GM12878 (cell line): ENCODE data around the gene SEZ6L2. TPM values are rescaled to one million over a fixed set of nuclear protein-coding genes. Genes with fewer than 3 reads are reported as not detected.

Experiments
- ATAC-seq: fragments of 200-7000 bp; cut with Tn5 transposase; 3 replicates; pipeline ENCODE4 v1.9.1; 2020; ENCODE audit warnings: mild to moderate bottlenecking, moderate library complexity
- BruUV-seq: library from RNA; stranded (reverse); fragments of 400-500 nt; replicated peaks from 2 replicates; lab custom pipeline; 2021; lab: Mats Ljungman, UMichigan
- CTCF ChIA-PET: fragments of 300-600 bp; sonication (Branson Sonifier 250); formaldehyde crosslinking; extraction: SDS; loops from one replicate; lab custom pipeline; 2021; ENCODE audit warnings: inconsistent platforms; lab: Yijun Ruan, JAX
- POLR2A ChIA-PET: fragments of 350-600 bp; formaldehyde crosslinking; extraction: SDS; loops from one replicate; lab custom pipeline; 2021; ENCODE audit warnings: inconsistent platforms; lab: Charles Lee
- RAD21 ChIA-PET: fragments of 300-600 bp; sonication (Branson Sonifier 250); formaldehyde crosslinking; loops from one replicate; lab custom pipeline; 2023; ENCODE audit warnings: antibody characterized with exemption; ENCODE audit not compliant: unreplicated experiment; lab: Charles Lee
- SMC1A ChIA-PET: fragments of 300-600 bp; sonication (Branson Sonifier 250); formaldehyde crosslinking; loops from one replicate; lab custom pipeline; 2023; ENCODE audit not compliant: unreplicated experiment, uncharacterized antibody; lab: Charles Lee
- DNase-seq: peaks from one replicate; pipeline ENCODE4 v3.0.0-alpha.2; 2011; ENCODE audit warnings: low read depth, low spot score
- FAIRE-seq: peaks from 3 replicates; lab custom pipeline; 2011; peaks lifted over from hg19 to GRCh38; lab: Jason Lieb, UNC
- H2AFZ ChIP-seq: 2 replicates; pipeline ENCODE4 v1.6.0; 2011; ENCODE audit warnings: low read depth, low read length, control low read depth; ENCODE audit not compliant: control insufficient read depth
- H3K27ac ChIP-seq: 2 replicates; pipeline ENCODE4 v1.5.1; 2011; ENCODE audit warnings: control low read depth; ENCODE audit not compliant: control insufficient read depth, insufficient read depth
- H3K27me3 ChIP-seq, 2 experiments: replicated peaks in 1 of 2; 2 replicates each; pipeline versions ENCODE4 v1.6.0 to v1.6.1; 2011; ENCODE audit warnings: low read length in 1 of 2; ENCODE audit not compliant: control insufficient read depth in 2 of 2, insufficient read depth in 2 of 2
- H3K36me3 ChIP-seq, 2 experiments: 2 replicates each; pipeline ENCODE4 v1.5.1; 2011; ENCODE audit warnings: low read length in 1 of 2; ENCODE audit not compliant: control insufficient read depth in 2 of 2, insufficient read depth in 2 of 2
- H3K4me1 ChIP-seq: 2 replicates; pipeline ENCODE4 v1.6.1; 2011; ENCODE audit warnings: mild to moderate bottlenecking, low read length, moderate library complexity, mixed read lengths; ENCODE audit not compliant: control insufficient read depth, insufficient read depth
- H3K4me2 ChIP-seq: 2 replicates; pipeline ENCODE4 v1.6.0; 2011; ENCODE audit warnings: control low read depth; ENCODE audit not compliant: control insufficient read depth, insufficient read depth
- H3K4me3 ChIP-seq: fragments of 200-600 bp; sonication (generic); 2 replicates; pipeline ENCODE4 v1.5.1; 2016
- H3K79me2 ChIP-seq: 2 replicates; pipeline ENCODE4 v1.6.0; 2011; ENCODE audit warnings: low read length; ENCODE audit not compliant: control insufficient read depth, insufficient read depth
- H3K9ac ChIP-seq: 2 replicates; pipeline ENCODE4 v1.8.0; 2011; ENCODE audit warnings: low read length, control low read depth, mixed read lengths; ENCODE audit not compliant: control insufficient read depth, insufficient read depth
- H3K9me3 ChIP-seq: replicated peaks from 3 replicates; pipeline ENCODE4 v1.5.1; 2011; ENCODE audit warnings: mild to moderate bottlenecking, low read length; ENCODE audit not compliant: control insufficient read depth, insufficient read depth
- H4K20me1 ChIP-seq: 2 replicates; pipeline ENCODE4 v1.6.0; 2011; ENCODE audit not compliant: control insufficient read depth, insufficient read depth
- ATF7 ChIP-seq: fragments of 450-650 bp; IDR thresholded peaks from 2 replicates; pipeline ENCODE4 v1.6.1; 2016; ENCODE audit warnings: low read depth, mild to moderate bottlenecking
- BCL11A ChIP-seq: IDR thresholded peaks from 2 replicates; pipeline ENCODE4 v1.6.1; 2011; ENCODE audit warnings: low read depth, low read length
- CBFB ChIP-seq: IDR thresholded peaks from 2 replicates; pipeline ENCODE4 v1.6.1; 2016; ENCODE audit warnings: antibody characterized with exemption, low read depth
- CBX5 ChIP-seq: sonication (generic); IDR thresholded peaks from 2 replicates; pipeline ENCODE4 v1.6.1; 2016; ENCODE audit warnings: low read depth, moderate library complexity, mild to moderate bottlenecking, inconsistent platforms
- CHD1 ChIP-seq: IDR thresholded peaks from 2 replicates; pipeline ENCODE4 v1.6.1; 2012; ENCODE audit warnings: low read depth, low read length, improper control_type of control experiment
- HCFC1 ChIP-seq: fragments of 150-350 bp; IDR thresholded peaks from 2 replicates; pipeline ENCODE4 v1.6.1; 2014; ENCODE audit warnings: low read length
- MYB ChIP-seq: fragments of 150-350 bp; IDR thresholded peaks from 2 replicates; pipeline ENCODE4 v1.6.1; 2014; ENCODE audit warnings: mild to moderate bottlenecking, low read depth, low read length, borderline replicate concordance
- NFXL1 ChIP-seq: fragments of 450-650 bp; IDR thresholded peaks from 2 replicates; pipeline ENCODE4 v1.6.1; 2017; ENCODE audit warnings: antibody characterized with exemption, mild to moderate bottlenecking, borderline replicate concordance
- PML ChIP-seq: IDR thresholded peaks from 2 replicates; pipeline ENCODE4 v1.6.1; 2012; ENCODE audit warnings: low read length, inconsistent platforms
- POLR2AphosphoS5 ChIP-seq: IDR thresholded peaks from 2 replicates; pipeline ENCODE4 v1.6.1; 2011; ENCODE audit warnings: mild to moderate bottlenecking, low read length, inconsistent platforms
- SMAD1 ChIP-seq: fragments of 450-650 bp; IDR thresholded peaks from 2 replicates; pipeline ENCODE4 v1.6.1; 2018; ENCODE audit warnings: mild to moderate bottlenecking, low read depth; ENCODE audit not compliant: partially characterized antibody
- TARDBP ChIP-seq: IDR thresholded peaks from 2 replicates; pipeline ENCODE4 v1.6.1; 2016; ENCODE audit warnings: borderline replicate concordance
- WGBS: methylation state at CpG from one replicate; pipeline ENCODE4 v1.1.6; 2016; ENCODE audit warnings: low lambda C conversion rate; ENCODE audit not compliant: insufficient replicate concordance, insufficient coverage; ENCODE audit errors: missing lambda C conversion rate; 5-methylcytosine and 5-hydroxymethylcytosine counted together
- in situ Hi-C: fragments of 300-500 bp; cut with MboI; formaldehyde crosslinking; loops from 9 replicates; pipeline ENCODE4 v1.14.3; 2018; ENCODE audit warnings: mixed read lengths
- intact Hi-C: fragments of 100-400 bp; cut with micrococcal nuclease; formaldehyde crosslinking; loops from one replicate; pipeline ENCODE4 v1.14.2; 2022; ENCODE audit not compliant: unreplicated experiment
- polyA plus RNA-seq, 11 experiments: library from polyadenylated mRNA; depleted of rRNA in 4 of 11; unstranded in 6 of 11; stranded (reverse) in 5 of 11; fragments of >200 nt; fragmentation: Nextera tagmentation in 4 of 11; fragmentation: Illumina TruSeq in 1 of 11; extraction: Ambion mirVana in 4 of 11; extraction: Trizol in 1 of 11; gene quantifications; 1 replicate in 1 of 11; 2 replicates in 10 of 11; pipeline versions ENCODE4 v1.2.1 to v1.2.3, GENCODE V29; 2011 to 2016; ENCODE audit warnings: inconsistent platforms in 2 of 11, missing spikeins in 2 of 11, low read depth in 1 of 11
- total RNA-seq, 4 experiments: library from RNA; depleted of rRNA in 3 of 4; stranded (reverse); fragments of >200 nt in 3 of 4; fragmentation: Illumina TruSeq in 1 of 4; extraction: Trizol in 1 of 4; gene quantifications; 2 replicates each; pipeline versions ENCODE4 v1.2.1 to v1.2.3, GENCODE V29; 2013 to 2021

Gene SEZ6L2
- total and polyA plus RNA-seq, 10 of the 15 experiments (the other 5 are each of a cell fraction or from before 2014, with no cell fraction given), result 0.06 to 0.49 TPM; not detected in 8

- H3K27ac ChIP-seq, result no peak overlapping the region
- TF ChIP-seq ATF7 (no peak), TARDBP (no peak), CHD1 (no peak), MYB (no peak), PML (no peak), POLR2AphosphoS5 (no peak), CBFB (no peak), CBX5 (no peak), SMAD1 (no peak), BCL11A (no peak), NFXL1 (no peak), HCFC1 (no peak)
- ATAC-seq (no peak), FAIRE-seq (no peak), DNase-seq (no peak)
- H2AFZ ChIP-seq, result no peak overlapping the region
- H3K27me3 ChIP-seq, result no peaks in the 10 kb centered on the region
- intact Hi-C loops, result no loop called here
- in situ Hi-C loops, result no loop called here
- no peak overlapping the region for H3K9ac ChIP-seq
- no peaks in the 10 kb centered on the region for H3K9me3 ChIP-seq
- CTCF ChIA-PET, result interaction anchor here (0.6 to 4.6 kb wide), 17 partner anchors 13 to 206 kb away, joined by 3 to 99 read pairs (median 6); partner anchors contain the start of genes KIF22, MVP, PAGR1 and TAOK2
- WGBS, result 79% methylated on average over 4 of the region's 5 CpGs
- H4K20me1 ChIP-seq, result no peaks in the 10 kb centered on the region
- H3K36me3 ChIP-seq, result peaks cover 2 to 3% of the 10 kb centered on the region in 2 experiments; a peak in 1 of 4 replicates
- H3K79me2 ChIP-seq, result no peaks in the 10 kb centered on the region
- RAD21 ChIA-PET, result interaction anchor here (1.4 to 3.5 kb wide), 5 partner anchors 30 to 209 kb away, joined by 3 to 51 read pairs (median 9); partner anchors contain the start of genes MVP and PAGR1
- no peak overlapping the region for H3K4me2 ChIP-seq
- no peak overlapping the region for H3K4me3 ChIP-seq
- H3K4me1 ChIP-seq, result no peaks in the 10 kb centered on the region
- POLR2A ChIA-PET, result interaction anchor here (0.6 to 3.4 kb wide), 3 partner anchors 20 to 42 kb away, joined by 4 to 14 read pairs (median 8); partner anchors contain the start of gene MVP
- BruUV-seq, result no TSS peak
- SMC1A ChIA-PET, result interaction anchor here (0.7 to 3.6 kb wide), 7 partner anchors 25 to 183 kb away, joined by 3 to 48 read pairs (median 5); partner anchors contain the start of genes MVP, PAGR1 and TMEM219
These were observed 49.8 kb downstream of the SEZ6L2 start for GRCh38 chr16:29849505-29849904.
